ENCODE results near the gene ENG. TPM values are rescaled to one million over a fixed set of nuclear protein-coding genes. Genes with fewer than 3 reads are reported as not detected.

ENG gene
- not detected in 2 replicates for total RNA-seq (2014; rRNA removed; shearing (Covaris generic); ENCODE audit: low replicate concordance)

GRCh38 chr9:127854184-127854806 is at the start of gene ENG:
Gene ENG (minus strand): TSS chr9:127854658. CDS start chr9:127854355, 303 bp downstream.
- no peak within 1 kb of the TSS for H3K4me2 ChIP-seq (ENCODE audit: low read depth, low read length, poor library complexity, severe bottlenecking)
- H3K79me2 ChIP-seq (ENCODE audit: low read length) = no peaks in the 10 kb centered on the region
- no peak within 1 kb of the TSS for H2AFZ ChIP-seq (ENCODE audit: low read length)
- H3K9me3 ChIP-seq (ENCODE audit: low read length) = peaks cover 7% of the 10 kb centered on the region
- no peaks in the 10 kb centered on the region for H4K20me1 ChIP-seq (ENCODE audit: insufficient read depth, low read depth, low read length)
- H3K4me1 ChIP-seq (ENCODE audit: low read length) = no peaks in the 10 kb centered on the region
- H3K9ac ChIP-seq (ENCODE audit: low read length) = no peak within 1 kb of the TSS
- no peak for DNase-seq
- no peak within 1 kb of the TSS for H3K27ac ChIP-seq (ENCODE audit: low read length)
- H3K9me2 ChIP-seq (replicated peaks; ENCODE audit: insufficient read depth, low read length) = no peaks in the 10 kb centered on the region
- H3K36me3 ChIP-seq (ENCODE audit: insufficient read depth, low read length) = peaks cover 2% of the 10 kb centered on the region; the same call in 1 of the 2 replicates
- H3K27me3 ChIP-seq (ENCODE audit: low read length) = no peaks in the 10 kb centered on the region; the same call in 1 of the 2 replicates
- no peak within 1 kb of the TSS for H3K4me3 ChIP-seq (ENCODE audit: low read length)

- Histone ChIP-seq H3K9me2 (replicated peaks; ENCODE audit: insufficient read depth, low read length) (no peaks in the 10 kb centered on the region), H3K9me3 (ENCODE audit: low read length) (no peaks in the 10 kb centered on the region), H3K36me3 (ENCODE audit: insufficient read depth, low read length) (peaks cover 3% of the 10 kb centered on the region; the same call in 1 of the 2 replicates), H2AFZ (ENCODE audit: low read length) (no peak overlapping the region), H3K4me2 (ENCODE audit: low read depth, low read length, poor library complexity, severe bottlenecking) (no peak overlapping the region), H3K79me2 (ENCODE audit: low read length) (peaks cover 3% of the 10 kb centered on the region), H3K27ac (ENCODE audit: low read length) (peak overlapping the region; percentile 23; the same call in 1 of the 2 replicates), H3K4me3 (ENCODE audit: low read length) (no peak overlapping the region), H3K4me1 (ENCODE audit: low read length) (peaks cover 60% of the 10 kb centered on the region), H4K20me1 (ENCODE audit: insufficient read depth, low read depth, low read length) (no peaks in the 10 kb centered on the region), H3K9ac (ENCODE audit: low read length) (peak overlapping the region; percentile 17; the same call in 1 of the 2 replicates), H3K27me3 (ENCODE audit: low read length) (no peaks in the 10 kb centered on the region)
- peak; percentile 84 for DNase-seq
Observed at GRCh38 chr9:127903557-127904475, 49.4 kb upstream of the ENG start.

GRCh38 chr9:127899128-127899943 is 44.9 kb upstream of the ENG start, which contains the start of gene ST6GALNAC6:
Gene ST6GALNAC6 (minus strand): TSS chr9:127899603. CDS start chr9:127897981, 1,622 bp downstream.
- peaks cover 26% of the 10 kb centered on the region for H3K79me2 ChIP-seq (ENCODE audit: low read length)
- H3K9me2 ChIP-seq (replicated peaks; ENCODE audit: insufficient read depth, low read length) = no peaks in the 10 kb centered on the region
- peak within 1 kb of the TSS; percentile 97 for H3K4me2 ChIP-seq (ENCODE audit: low read depth, low read length, poor library complexity, severe bottlenecking)
- H3K9ac ChIP-seq (ENCODE audit: low read length) = peak within 1 kb of the TSS; percentile 86
- peak; percentile 93 for DNase-seq
- H3K4me3 ChIP-seq (ENCODE audit: low read length) = peak within 1 kb of the TSS; percentile 81
- H4K20me1 ChIP-seq (ENCODE audit: insufficient read depth, low read depth, low read length) = peaks cover 6% of the 10 kb centered on the region; the same call in 1 of the 2 replicates
- no peak within 1 kb of the TSS for H2AFZ ChIP-seq (ENCODE audit: low read length)
- peaks cover 56% of the 10 kb centered on the region for H3K4me1 ChIP-seq (ENCODE audit: low read length)
- no peaks in the 10 kb centered on the region; the same call in 1 of the 2 replicates for H3K9me3 ChIP-seq (ENCODE audit: low read length)
- H3K27me3 ChIP-seq (ENCODE audit: low read length) = no peaks in the 10 kb centered on the region
- H3K27ac ChIP-seq (ENCODE audit: low read length) = peak within 1 kb of the TSS; percentile 77
- peaks cover 28% of the 10 kb centered on the region for H3K36me3 ChIP-seq (ENCODE audit: insufficient read depth, low read length)

GRCh38 chr9:127898433-127899127 is 44.1 kb upstream of the ENG start:
- Histone ChIP-seq H3K9ac (ENCODE audit: low read length) (peak overlapping the region; percentile 86), H3K79me2 (ENCODE audit: low read length) (peaks cover 26% of the 10 kb centered on the region), H3K27ac (ENCODE audit: low read length) (peak overlapping the region; percentile 63), H3K4me2 (ENCODE audit: low read depth, low read length, poor library complexity, severe bottlenecking) (peak overlapping the region; percentile 97), H3K4me1 (ENCODE audit: low read length) (peaks cover 48% of the 10 kb centered on the region), H4K20me1 (ENCODE audit: insufficient read depth, low read depth, low read length) (peaks cover 6% of the 10 kb centered on the region; the same call in 1 of the 2 replicates), H3K27me3 (ENCODE audit: low read length) (no peaks in the 10 kb centered on the region), H2AFZ (ENCODE audit: low read length) (no peak overlapping the region), H3K9me3 (ENCODE audit: low read length) (peaks cover 5% of the 10 kb centered on the region), H3K9me2 (replicated peaks; ENCODE audit: insufficient read depth, low read length) (no peaks in the 10 kb centered on the region), H3K36me3 (ENCODE audit: insufficient read depth, low read length) (peaks cover 35% of the 10 kb centered on the region), H3K4me3 (ENCODE audit: low read length) (peak overlapping the region; percentile 81)
- DNase-seq = peak; percentile 50

GRCh38 chr9:127897193-127897692 is 42.8 kb upstream of the ENG start:
- H3K4me2 ChIP-seq (ENCODE audit: low read depth, low read length, poor library complexity, severe bottlenecking) = peak overlapping the region; percentile 61
- peaks cover 42% of the 10 kb centered on the region for H3K4me1 ChIP-seq (ENCODE audit: low read length)
- H4K20me1 ChIP-seq (ENCODE audit: insufficient read depth, low read depth, low read length) = peaks cover 6% of the 10 kb centered on the region; the same call in 1 of the 2 replicates
- H2AFZ ChIP-seq (ENCODE audit: low read length) = no peak overlapping the region
- DNase-seq = peak; percentile 87
- H3K9me3 ChIP-seq (ENCODE audit: low read length) = peaks cover 5% of the 10 kb centered on the region
- peaks cover 26% of the 10 kb centered on the region for H3K79me2 ChIP-seq (ENCODE audit: low read length)
- peak overlapping the region; percentile 41; the same call in 1 of the 2 replicates for H3K9ac ChIP-seq (ENCODE audit: low read length)
- no peaks in the 10 kb centered on the region for H3K27me3 ChIP-seq (ENCODE audit: low read length)
- H3K4me3 ChIP-seq (ENCODE audit: low read length) = peak overlapping the region; percentile 47; the same call in 1 of the 2 replicates
- H3K36me3 ChIP-seq (ENCODE audit: insufficient read depth, low read length) = peaks cover 48% of the 10 kb centered on the region
- no peaks in the 10 kb centered on the region for H3K9me2 ChIP-seq (replicated peaks; ENCODE audit: insufficient read depth, low read length)
- H3K27ac ChIP-seq (ENCODE audit: low read length) = no peak overlapping the region

- no peaks in the 10 kb centered on the region for H3K9me2 ChIP-seq (replicated peaks; ENCODE audit: insufficient read depth, low read length)
- peaks cover 6% of the 10 kb centered on the region; the same call in 1 of the 2 replicates for H4K20me1 ChIP-seq (ENCODE audit: insufficient read depth, low read depth, low read length)
- H3K9me3 ChIP-seq (ENCODE audit: low read length) = peaks cover 5% of the 10 kb centered on the region
- H3K4me3 ChIP-seq (ENCODE audit: low read length) = no peak overlapping the region
- H3K79me2 ChIP-seq (ENCODE audit: low read length) = peaks cover 26% of the 10 kb centered on the region
- H3K36me3 ChIP-seq (ENCODE audit: insufficient read depth, low read length) = peaks cover 51% of the 10 kb centered on the region
- peak overlapping the region; percentile 42 for H3K4me2 ChIP-seq (ENCODE audit: low read depth, low read length, poor library complexity, severe bottlenecking)
- no peak overlapping the region for H3K27ac ChIP-seq (ENCODE audit: low read length)
- H3K9ac ChIP-seq (ENCODE audit: low read length) = no peak overlapping the region
- no peak overlapping the region for H2AFZ ChIP-seq (ENCODE audit: low read length)
- no peak for DNase-seq
- H3K4me1 ChIP-seq (ENCODE audit: low read length) = peaks cover 36% of the 10 kb centered on the region
- H3K27me3 ChIP-seq (ENCODE audit: low read length) = no peaks in the 10 kb centered on the region
Observed at GRCh38 chr9:127896395-127897192, 42.1 kb upstream of the ENG start.
